Left cardiac atrium (tissue), 4 donors: Measurements from ENCODE around the gene PRSS27. TPM values are rescaled to one million over a fixed set of nuclear protein-coding genes. Genes with fewer than 3 reads are reported as not detected.
A peak's percentile ranks its signal among the peaks of the same experiment; 100 is the strongest.
"Not testable (repeated sequence)": the region's sequence is repeated elsewhere in the genome, so short reads cannot be mapped to it uniquely, and the experiment has no call there.

Experiments used
- ATAC-seq, 2 donors: fragments of 200-7000 bp; cut with Tn5 transposase; one replicate each; pipeline ENCODE4 v1.9.1; 2020; ENCODE audit warnings: mild to moderate bottlenecking in 2 of 2, moderate library complexity in 2 of 2
- DNase-seq: peaks from one replicate; pipeline ENCODE4 v3.0.0-alpha.2; 2020
- intact Hi-C, 2 donors: fragments of 100-400 bp; cut with DNase I; formaldehyde crosslinking; loops; one replicate each; pipeline versions ENCODE4 v1.14.1 to v1.15.1; 2022 to 2023
- total RNA-seq, 2 donors: library from RNA; stranded (reverse); fragmentation: NEBNext Ultra II Directional; extraction: Animal tissue kit (Norgen Biotek cat#: 25700); gene quantifications; one replicate each; pipeline ENCODE4 v1.2.1, GENCODE V29; 2021
- donor health status: DM: no; HTN: yes; CAD: no.
- donor health status: DM: no; HTN: yes; CAD: no; lungs with severe emphysema.
- donor health status: DM: yes; HTN: yes; CAD: no.
- donor health status: Dilated cardiomyopathy.

Gene PRSS27
- total RNA-seq, 2 donors from 2014 or later = 0.44 to 0.65 TPM

- DNase-seq, ATAC-seq, intact Hi-C loops: not testable (repeated sequence)
Measured at GRCh38 chr16:2686075-2686474, 33.9 kb downstream of the PRSS27 start.

- intact Hi-C loops, DNase-seq: not testable (repeated sequence)
- ATAC-seq = peak in 1 of 2 donors; percentile 2
Measured at GRCh38 chr16:2683041-2683440, 37.0 kb downstream of the PRSS27 start.

GRCh38 chr16:2682209-2683021 is 37.6 kb downstream of the PRSS27 start, which contains the start of gene KCTD5:
Gene KCTD5 (plus strand): TSS chr16:2682523. CDS start chr16:2682549, 26 bp downstream.
- DNase-seq (peak; percentile 97), ATAC-seq (peak; percentile 97 to 98)
- intact Hi-C loops = no loop called here

- DNase-seq, ATAC-seq, intact Hi-C loops: not testable (repeated sequence)
Measured at GRCh38 chr16:2680360-2680759, 39.7 kb downstream of the PRSS27 start.

GRCh38 chr16:2679902-2680301 is 40.1 kb downstream of the PRSS27 start:
- ATAC-seq, DNase-seq, intact Hi-C loops: not testable (repeated sequence)

- ATAC-seq, DNase-seq, intact Hi-C loops: not testable (repeated sequence)
Measured at GRCh38 chr16:2678206-2678965, 41.6 kb downstream of the PRSS27 start.

GRCh38 chr16:2676937-2677336 is 43.1 kb downstream of the PRSS27 start:
- intact Hi-C loops, ATAC-seq, DNase-seq: not testable (repeated sequence)

GRCh38 chr16:2675714-2676113 is 44.3 kb downstream of the PRSS27 start:
- ATAC-seq (no peak), DNase-seq (no peak)
- intact Hi-C loops = no loop called here

GRCh38 chr16:2675021-2675420 is 45.0 kb downstream of the PRSS27 start:
- DNase-seq = no peak
- ATAC-seq = no peak
- intact Hi-C loops = no loop called here

- ATAC-seq (peak; percentile 97 to 98), DNase-seq (peak; percentile 97)
- intact Hi-C loops = no loop called here
Measured at GRCh38 chr16:2673066-2673999, 46.7 kb downstream of the PRSS27 start.

GRCh38 chr16:2671741-2672140 is 48.3 kb downstream of the PRSS27 start:
- ATAC-seq (no peak), DNase-seq (no peak)
- intact Hi-C loops = no loop called here

GRCh38 chr16:2671193-2671592 is 48.8 kb downstream of the PRSS27 start:
- ATAC-seq, intact Hi-C loops: not testable (repeated sequence)

GRCh38 chr16:2670017-2670416 is 50.0 kb downstream of the PRSS27 start:
- intact Hi-C loops, ATAC-seq: not testable (repeated sequence)
- peak; percentile 80 for DNase-seq

More at GRCh38 chr16:2671193-2671592, 48.8 kb downstream of the PRSS27 start:
- DNase-seq = not testable (repeated sequence)

GRCh38 chr16:2669587-2669986 is 50.4 kb downstream of the PRSS27 start:
- intact Hi-C loops, DNase-seq, ATAC-seq: not testable (repeated sequence)

- intact Hi-C loops, ATAC-seq, DNase-seq: not testable (repeated sequence)
Measured at GRCh38 chr16:2666671-2667070, 53.4 kb downstream of the PRSS27 start.

GRCh38 chr16:2664574-2664982 is 55.4 kb downstream of the PRSS27 start:
- DNase-seq = no peak
- intact Hi-C loops = no loop called here
- ATAC-seq = no peak

- DNase-seq (no peak), ATAC-seq (peak in 1 of 2 donors; percentile 64)
- intact Hi-C loops = no loop called here
Measured at GRCh38 chr16:2663553-2664546, 56.2 kb downstream of the PRSS27 start.
